HG02981 (cell line): Measurements from ENCODE around the gene ZNRF4.

Experiments
- ATAC-seq: cut with Tn5 transposase; IDR thresholded peaks from one replicate; pipeline ENCODE4 v1.9.1; 2021; ENCODE audit warnings: mild to moderate bottlenecking, moderate library complexity; ENCODE audit not compliant: unreplicated experiment

Gene ZNRF4

GRCh38 chr19:5498830-5499550 lies 43.8 kb downstream of the ZNRF4 start:
- ATAC-seq, result no peak

- no peak for ATAC-seq
Measured at GRCh38 chr19:5501907-5502306, 46.7 kb downstream of the ZNRF4 start.

- no peak for ATAC-seq
Measured at GRCh38 chr19:5503598-5503997, 48.4 kb downstream of the ZNRF4 start.

GRCh38 chr19:5504114-5504513 lies 48.9 kb downstream of the ZNRF4 start:
- no peak for ATAC-seq
